Gastroesophageal sphincter (tissue), 4 donors: ENCODE results near the gene COL6A3. TPM values are rescaled to one million over a fixed set of nuclear protein-coding genes. Genes with fewer than 3 reads are reported as not detected.
A peak's percentile ranks its signal among the peaks of the same experiment; 100 is the strongest.

Experiments used
- ATAC-seq: fragments of 150-250 bp; one replicate; pipeline ENCODE4 v1.9.1; 2016; ENCODE audit warnings: mild to moderate bottlenecking, moderate library complexity
- H3K27ac ChIP-seq, 4 donors: fragments of 200-600 bp; sonication (generic) in 3 of 4; 1 replicate in 3 of 4; 2 replicates in 1 of 4; pipeline ENCODE4 v1.5.1; 2016 to 2019
- H3K27me3 ChIP-seq: fragments of 200-600 bp; sonication (generic); one replicate; pipeline ENCODE4 v1.5.1; 2019
- H3K36me3 ChIP-seq, 2 donors: fragments of 200-600 bp; sonication (generic); one replicate each; pipeline ENCODE4 v1.5.1; 2019; ENCODE audit warnings: control low read depth in 1 of 2
- H3K4me1 ChIP-seq, 3 donors: fragments of 200-600 bp; sonication (generic); 1 replicate in 2 of 3; 2 replicates in 1 of 3; pipeline ENCODE4 v1.5.1; 2016 to 2019; ENCODE audit warnings: control low read depth in 2 of 3
- H3K4me3 ChIP-seq, 2 donors: fragments of 200-600 bp; sonication (generic); one replicate each; pipeline ENCODE4 v1.5.1; 2019; ENCODE audit warnings: mild to moderate bottlenecking in 1 of 2, moderate library complexity in 1 of 2
- H3K9me3 ChIP-seq, 3 donors: fragments of 200-600 bp; sonication (generic); one replicate each; pipeline ENCODE4 v1.5.1; 2017 to 2019; ENCODE audit warnings: control low read depth in 2 of 3
- CTCF ChIP-seq, 4 experiments: fragments of 200-600 bp in 2 of 4; fragments of 450-650 bp in 2 of 4; sonication (generic) in 1 of 4; IDR thresholded peaks; one replicate each; pipeline ENCODE4 v1.5.1; 2017 to 2019; ENCODE audit warnings: antibody characterized with exemption in 4 of 4, mild to moderate bottlenecking in 2 of 4, moderate library complexity in 2 of 4
- EP300 ChIP-seq: sonication (generic); formaldehyde crosslinking; IDR thresholded peaks from one replicate; pipeline ENCODE4 v1.6.1; 2017; ENCODE audit warnings: antibody characterized with exemption, mild to moderate bottlenecking
- POLR2A ChIP-seq, 2 donors: fragments of 450-650 bp; IDR thresholded peaks; one replicate each; pipeline ENCODE4 v1.6.1; 2017; ENCODE audit warnings: antibody characterized with exemption in 2 of 2, mild to moderate bottlenecking in 2 of 2, moderate library complexity in 1 of 2
- POLR2AphosphoS5 ChIP-seq: sonication (generic); formaldehyde crosslinking; IDR thresholded peaks from one replicate; pipeline ENCODE4 v1.6.1; 2017; ENCODE audit warnings: antibody characterized with exemption
- WGBS, 2 donors: methylation state at CpG; one replicate each; pipeline ENCODE4 v1.1.5; 2018; ENCODE audit warnings: low coverage in 1 of 2; 5-methylcytosine and 5-hydroxymethylcytosine counted together
- total RNA-seq, 4 donors: library from RNA; depleted of rRNA; stranded (reverse); fragments of >200 nt; gene quantifications; one replicate each; pipeline ENCODE4 v1.1.0, GENCODE V29; 2016

The COL6A3 gene
- total RNA-seq, 4 donors from 2014 or later: 110 to 421 (median 310) TPM

- ATAC-seq: no peak
- Histone ChIP-seq H3K9me3 (no peaks in the 10 kb centered on the region), H3K27ac (peak overlapping the region in 3 of 4 donors; percentile 3 to 63 (median 11)), H3K4me3 (no peak overlapping the region), H3K27me3 (no peaks in the 10 kb centered on the region), H3K36me3 (peaks cover 0 to 38% of the 10 kb centered on the region in 2 donors), H3K4me1 (peaks cover 0 to 19% (median under 1%) of the 10 kb centered on the region in 3 donors)
- TF ChIP-seq EP300 (no peak), POLR2A (IDR thresholded peaks at IDR 0.05) (no peak), CTCF (IDR thresholded peaks at IDR 0.05) (no peak), POLR2AphosphoS5 (no peak)
Observed at GRCh38 chr2:237384672-237385020, 29.3 kb downstream of the COL6A3 start.

GRCh38 chr2:237383991-237384671, 29.8 kb downstream of the COL6A3 start:
- Histone ChIP-seq H3K27me3 (no peaks in the 10 kb centered on the region), H3K4me3 (no peak overlapping the region), H3K4me1 (peaks cover 0 to 15% (median 0%) of the 10 kb centered on the region in 3 donors), H3K27ac (peak overlapping the region in 3 of 4 donors; percentile 3 to 63 (median 22)), H3K36me3 (peaks cover 0 to 43% of the 10 kb centered on the region in 2 donors), H3K9me3 (no peaks in the 10 kb centered on the region)
- ATAC-seq: peak; percentile 65
- 81 to 93% methylated on average over 3 to 5 of the region's 6 CpGs for WGBS, 2 donors
- TF ChIP-seq POLR2AphosphoS5 (no peak), POLR2A (IDR thresholded peaks at IDR 0.05) (no peak), CTCF (IDR thresholded peaks at IDR 0.05) (no peak), EP300 (no peak)

- H3K27ac ChIP-seq: peak overlapping the region in 2 of 4 donors; percentile 2 to 6
- H3K4me1 ChIP-seq: peaks cover 0 to 11% (median 0%) of the 10 kb centered on the region in 3 donors
- ATAC-seq: no peak
- H3K9me3 ChIP-seq: no peaks in the 10 kb centered on the region
- peaks cover 0 to 56% of the 10 kb centered on the region in 2 donors for H3K36me3 ChIP-seq
- 76 to 96% methylated on average over 2 to 5 of the region's 6 CpGs for WGBS, 2 donors
- no peak overlapping the region for H3K4me3 ChIP-seq
- no peak for TF ChIP-seq POLR2A (IDR thresholded peaks at IDR 0.05)
- TF ChIP-seq POLR2AphosphoS5: no peak
- no peak for TF ChIP-seq CTCF (IDR thresholded peaks at IDR 0.05)
- no peak for TF ChIP-seq EP300
- no peaks in the 10 kb centered on the region for H3K27me3 ChIP-seq
Observed at GRCh38 chr2:237380768-237381167, 33.2 kb downstream of the COL6A3 start.

- Histone ChIP-seq H3K27me3 (no peaks in the 10 kb centered on the region), H3K9me3 (no peaks in the 10 kb centered on the region), H3K4me1 (peaks cover 0 to 16% (median 0%) of the 10 kb centered on the region in 3 donors), H3K36me3 (peaks cover 0 to 62% of the 10 kb centered on the region in 2 donors), H3K27ac (no peak overlapping the region), H3K4me3 (no peak overlapping the region)
- WGBS, 2 donors: 53 to 85% methylated on average over 3 of the region's 3 CpGs
- no peak for TF ChIP-seq POLR2AphosphoS5
- no peak for ATAC-seq
Observed at GRCh38 chr2:237379636-237380035, 34.3 kb downstream of the COL6A3 start.

- 47 to 88% methylated on average over 3 to 7 of the region's 11 CpGs for WGBS, 2 donors
- Histone ChIP-seq H3K27ac (no peak overlapping the region), H3K27me3 (no peaks in the 10 kb centered on the region), H3K4me1 (peaks cover 0 to 16% (median 0%) of the 10 kb centered on the region in 3 donors), H3K9me3 (no peaks in the 10 kb centered on the region), H3K36me3 (peaks cover 0 to 72% of the 10 kb centered on the region in 2 donors), H3K4me3 (no peak overlapping the region)
- no peak for ATAC-seq
- TF ChIP-seq EP300 (no peak), POLR2A (IDR thresholded peaks at IDR 0.05) (no peak), CTCF (IDR thresholded peaks at IDR 0.05) (no peak), POLR2AphosphoS5 (peak; percentile 53)
Observed at GRCh38 chr2:237378650-237379049, 35.3 kb downstream of the COL6A3 start.
